Effector memory CD4-positive, alpha-beta T cell (primary cell): ENCODE measurements around the gene MYO10.
"Not testable (repeated sequence)": the region's sequence is repeated elsewhere in the genome, so short reads cannot be mapped to it uniquely, and the experiment has no call there.

ENCODE experiments used
- DNase-seq, 3 donors: peaks; one replicate each; pipeline ENCODE4 v3.0.0-alpha.2; 2020
- H3K27ac ChIP-seq: 2 replicates; pipeline ENCODE4 v1.7.0; 2013; ENCODE audit warnings: mild to moderate bottlenecking, low read length, moderate library complexity; ENCODE audit not compliant: insufficient read depth, poor library complexity, severe bottlenecking
- H3K27me3 ChIP-seq: replicated peaks from 2 replicates; pipeline ENCODE4 v1.7.0; 2013; ENCODE audit warnings: mild to moderate bottlenecking, low read length; ENCODE audit not compliant: insufficient read depth, control insufficient read depth, poor library complexity, severe bottlenecking
- H3K36me3 ChIP-seq: 2 replicates; pipeline ENCODE4 v1.7.0; 2013; ENCODE audit warnings: mild to moderate bottlenecking, low read length, moderate library complexity; ENCODE audit not compliant: control insufficient read depth, insufficient read depth
- H3K4me1 ChIP-seq: 2 replicates; pipeline ENCODE4 v1.7.0; 2013; ENCODE audit warnings: low read length, mild to moderate bottlenecking; ENCODE audit not compliant: control insufficient read depth, insufficient read depth, poor library complexity, severe bottlenecking
- H3K4me3 ChIP-seq: 2 replicates; pipeline ENCODE4 v1.7.0; 2013; ENCODE audit warnings: low read length, low read depth, mild to moderate bottlenecking; ENCODE audit not compliant: insufficient read depth, poor library complexity, severe bottlenecking
- H3K9me3 ChIP-seq: 2 replicates; pipeline ENCODE4 v1.7.0; 2013; ENCODE audit warnings: mild to moderate bottlenecking, low read length, moderate library complexity; ENCODE audit not compliant: control insufficient read depth

MYO10 gene

GRCh38 chr5:16757577-16757976, 178.5 kb downstream of the MYO10 start:
- H3K27ac ChIP-seq, H3K36me3 ChIP-seq, H3K9me3 ChIP-seq, H3K27me3 ChIP-seq, DNase-seq, H3K4me1 ChIP-seq, H3K4me3 ChIP-seq: not testable (repeated sequence)

GRCh38 chr5:16757146-16757545, 178.9 kb downstream of the MYO10 start:
- Histone ChIP-seq H3K4me1 (no peaks in the 10 kb centered on the region), H3K27ac (no peak overlapping the region), H3K36me3 (no peaks in the 10 kb centered on the region), H3K4me3 (no peak overlapping the region), H3K9me3 (no peaks in the 10 kb centered on the region), H3K27me3 (no peaks in the 10 kb centered on the region)
- DNase-seq: no peak

- no peaks in the 10 kb centered on the region for H3K4me1 ChIP-seq
- no peak overlapping the region for H3K27ac ChIP-seq
- no peak overlapping the region for H3K4me3 ChIP-seq
- H3K36me3 ChIP-seq: no peaks in the 10 kb centered on the region
- no peaks in the 10 kb centered on the region for H3K9me3 ChIP-seq
- no peaks in the 10 kb centered on the region for H3K27me3 ChIP-seq
- no peak for DNase-seq
These were observed 179.4 kb downstream of the MYO10 start for GRCh38 chr5:16756692-16757091.

GRCh38 chr5:16755641-16756040, 180.4 kb downstream of the MYO10 start:
- H3K27me3 ChIP-seq: no peaks in the 10 kb centered on the region
- no peak for DNase-seq
- H3K36me3 ChIP-seq: no peaks in the 10 kb centered on the region

GRCh38 chr5:16754601-16755000, 181.5 kb downstream of the MYO10 start:
- no peaks in the 10 kb centered on the region for H3K9me3 ChIP-seq
- H3K27me3 ChIP-seq: no peaks in the 10 kb centered on the region
- DNase-seq: no peak
- H3K4me3 ChIP-seq: no peak overlapping the region
- no peaks in the 10 kb centered on the region for H3K36me3 ChIP-seq
- H3K27ac ChIP-seq: no peak overlapping the region
- H3K4me1 ChIP-seq: no peaks in the 10 kb centered on the region

More at GRCh38 chr5:16755641-16756040, 180.4 kb downstream of the MYO10 start:
- Histone ChIP-seq H3K4me1 (no peaks in the 10 kb centered on the region), H3K9me3 (no peaks in the 10 kb centered on the region), H3K27ac (no peak overlapping the region), H3K4me3 (no peak overlapping the region)

GRCh38 chr5:16754086-16754485, 182.0 kb downstream of the MYO10 start:
- no peak for DNase-seq
- Histone ChIP-seq H3K36me3 (no peaks in the 10 kb centered on the region), H3K9me3 (no peaks in the 10 kb centered on the region), H3K4me1 (no peaks in the 10 kb centered on the region), H3K27me3 (no peaks in the 10 kb centered on the region), H3K4me3 (no peak overlapping the region), H3K27ac (no peak overlapping the region)

GRCh38 chr5:16750445-16750844, 185.6 kb downstream of the MYO10 start:
- DNase-seq: no peak
- H3K4me1 ChIP-seq: no peaks in the 10 kb centered on the region
- H3K27ac ChIP-seq: no peak overlapping the region
- no peaks in the 10 kb centered on the region for H3K27me3 ChIP-seq
- no peaks in the 10 kb centered on the region for H3K36me3 ChIP-seq
- no peaks in the 10 kb centered on the region for H3K9me3 ChIP-seq
- no peak overlapping the region for H3K4me3 ChIP-seq

GRCh38 chr5:16749626-16750025, 186.5 kb downstream of the MYO10 start:
- Histone ChIP-seq H3K9me3 (no peaks in the 10 kb centered on the region), H3K27me3 (no peaks in the 10 kb centered on the region), H3K27ac (no peak overlapping the region), H3K4me1 (no peaks in the 10 kb centered on the region), H3K4me3 (no peak overlapping the region), H3K36me3 (no peaks in the 10 kb centered on the region)
- no peak for DNase-seq

- no peak overlapping the region for H3K27ac ChIP-seq
- no peaks in the 10 kb centered on the region for H3K27me3 ChIP-seq
- H3K4me1 ChIP-seq: no peaks in the 10 kb centered on the region
These were observed 191.8 kb downstream of the MYO10 start for GRCh38 chr5:16744164-16744880.

GRCh38 chr5:16742938-16743337, 193.2 kb downstream of the MYO10 start:
- no peaks in the 10 kb centered on the region for H3K27me3 ChIP-seq
- no peak overlapping the region for H3K27ac ChIP-seq
- no peak for DNase-seq
- no peaks in the 10 kb centered on the region for H3K4me1 ChIP-seq
- no peaks in the 10 kb centered on the region for H3K9me3 ChIP-seq
- H3K4me3 ChIP-seq: no peak overlapping the region
- no peaks in the 10 kb centered on the region for H3K36me3 ChIP-seq

More at GRCh38 chr5:16744164-16744880, 191.8 kb downstream of the MYO10 start:
- no peaks in the 10 kb centered on the region for H3K9me3 ChIP-seq
- no peaks in the 10 kb centered on the region for H3K36me3 ChIP-seq
- DNase-seq: no peak
- no peak overlapping the region for H3K4me3 ChIP-seq
